SHP77 (cell line): Measurements from ENCODE around the gene RPP21.
A peak's percentile ranks its signal among the peaks of the same experiment; 100 is the strongest.

Experiments
- DNase-seq, 2 experiments: peaks; one replicate each; lab custom pipeline; 2025; lab: John Stamatoyannopoulos, UW

The RPP21 gene

GRCh38 chr6:30380464-30380863, 35.5 kb downstream of the RPP21 start:
- DNase-seq, result no peak

GRCh38 chr6:30386166-30386565, 41.2 kb downstream of the RPP21 start:
- DNase-seq, result no peak

GRCh38 chr6:30391240-30391639, 46.3 kb downstream of the RPP21 start:
- DNase-seq, result no peak

- DNase-seq, result peak in 1 of 2 experiments; percentile 24
Observed at GRCh38 chr6:30394139-30394538, 49.2 kb downstream of the RPP21 start.
